ENCODE measurements around the gene UFL1. TPM values are rescaled to one million over a fixed set of nuclear protein-coding genes. Genes with fewer than 3 reads are reported as not detected.

UFL1 gene
- total and polyA plus RNA-seq, 4 experiments from 2014 or later = 18.5 to 38.5 (median 30.1) TPM

- no peak overlapping the region for H3K4me3 Mint-ChIP-seq
- intact Hi-C loops (cut with micrococcal nuclease) = no loop called here
- Histone ChIP-seq H3K27me3 (ENCODE audit: insufficient read depth, low read length) (no peaks in the 10 kb centered on the region), H3K9me3 (ENCODE audit: control insufficient read depth in 1 of 2, low read length in 2 of 2) (no peaks in the 10 kb centered on the region), H3K36me3 (ENCODE audit: insufficient read depth, low read length) (no peaks in the 10 kb centered on the region), H3K4me3 (ENCODE audit: low read length in 2 of 2) (no peak overlapping the region), H3K27ac (ENCODE audit: low read depth, low read length) (no peak overlapping the region), H3K4me1 (ENCODE audit: insufficient read depth, low read length) (no peaks in the 10 kb centered on the region)
- no peak overlapping the region for H3K27ac Mint-ChIP-seq
- peaks cover 0 to 4% (median 2%) of the 10 kb centered on the region in 4 donors for H3K4me1 Mint-ChIP-seq
- peaks cover 6 to 19% (median 10%) of the 10 kb centered on the region in 8 donors for H3K9me3 Mint-ChIP-seq
- POLR2A ChIA-PET (ENCODE audit: partially characterized antibody) = no interaction called here
- peaks cover 41 to 56% of the 10 kb centered on the region in 2 donors for H3K36me3 Mint-ChIP-seq
- CTCF ChIA-PET (ENCODE audit: partially characterized antibody) = no interaction called here
- DNase-seq = no peak
- H3K27me3 Mint-ChIP-seq = no peaks in the 10 kb centered on the region
These were observed 12.3 kb upstream of the UFL1 start for GRCh38 chr6:96509281-96509680.

- ChIA-PET CTCF (ENCODE audit: partially characterized antibody) (interaction anchor here (1.0 to 2.3 kb wide), 2 partner anchors 22 to 378 kb away, joined by 3 to 25 read pairs; no protein-coding TSS in a partner anchor), POLR2A (ENCODE audit: partially characterized antibody) (interaction anchor here (0.6 to 6.8 kb wide), 7 partner anchors 11 to 404 kb away, joined by 3 to 117 read pairs (median 4); partner anchors contain the start of gene KLHL32)
- intact Hi-C loops (cut with micrococcal nuclease) = loop anchor here (1.0 to 10.0 kb wide), 4 partner anchors 21 to 874 kb away; partner anchors contain the start of genes KLHL32 and NDUFAF4
- Histone ChIP-seq H3K27ac (ENCODE audit: low read depth, low read length) (peak overlapping the region; percentile 97), H3K4me1 (ENCODE audit: insufficient read depth, low read length) (peaks cover 36% of the 10 kb centered on the region), H3K4me3 (ENCODE audit: low read length in 2 of 2) (peak overlapping the region; percentile 77 to 79), H3K9me3 (ENCODE audit: control insufficient read depth in 1 of 2, low read length in 2 of 2) (no peaks in the 10 kb centered on the region), H3K27me3 (ENCODE audit: insufficient read depth, low read length) (no peaks in the 10 kb centered on the region), H3K36me3 (ENCODE audit: insufficient read depth, low read length) (no peaks in the 10 kb centered on the region)
- Mint-ChIP-seq H3K9me3 (peaks cover 0 to 5% (median 0%) of the 10 kb centered on the region in 8 donors), H3K27ac (peak overlapping the region; percentile 92 to 100 (median 100)), H3K27me3 (no peaks in the 10 kb centered on the region), H3K36me3 (peaks cover 4 to 27% of the 10 kb centered on the region in 2 donors), H3K4me3 (peak overlapping the region; percentile 96 to 100 (median 100)), H3K4me1 (peaks cover 14 to 37% (median 25%) of the 10 kb centered on the region in 4 donors)
- peak in 1 of 5 donors; percentile 2 for DNase-seq
These were observed 1.2 kb upstream of the UFL1 start for GRCh38 chr6:96520171-96521115.

- H3K4me1 Mint-ChIP-seq = peaks cover 14 to 39% (median 25%) of the 10 kb centered on the region in 4 donors
- peak overlapping the region; percentile 97 for H3K27ac ChIP-seq (ENCODE audit: low read depth, low read length)
- peaks cover 7 to 32% of the 10 kb centered on the region in 2 donors for H3K36me3 Mint-ChIP-seq
- no peak for DNase-seq
- peaks cover 5% of the 10 kb centered on the region for H3K36me3 ChIP-seq (ENCODE audit: insufficient read depth, low read length)
- H3K27ac Mint-ChIP-seq = peak overlapping the region; percentile 99 to 100 (median 100)
- CTCF ChIA-PET (ENCODE audit: partially characterized antibody) = interaction anchor here (2.3 kb wide), 1 partner anchor 23 kb away, joined by 25 read pairs; no protein-coding TSS in a partner anchor
- POLR2A ChIA-PET (ENCODE audit: partially characterized antibody) = interaction anchor here (0.6 to 6.8 kb wide), 9 partner anchors 8 to 403 kb away, joined by 3 to 117 read pairs (median 4); partner anchors contain the start of gene KLHL32
- peak overlapping the region; percentile 96 to 100 (median 100) for H3K4me3 Mint-ChIP-seq
- peaks cover 36% of the 10 kb centered on the region for H3K4me1 ChIP-seq (ENCODE audit: insufficient read depth, low read length)
- peaks cover 0 to 5% (median 0%) of the 10 kb centered on the region in 8 donors for H3K9me3 Mint-ChIP-seq
- no peaks in the 10 kb centered on the region for H3K27me3 Mint-ChIP-seq
- H3K27me3 ChIP-seq (ENCODE audit: insufficient read depth, low read length) = no peaks in the 10 kb centered on the region
- H3K4me3 ChIP-seq (ENCODE audit: low read length in 2 of 2) = peak overlapping the region; percentile 77 to 79
- H3K9me3 ChIP-seq (ENCODE audit: control insufficient read depth in 1 of 2, low read length in 2 of 2) = no peaks in the 10 kb centered on the region
- intact Hi-C loops (cut with micrococcal nuclease) = loop anchor here (1.0 to 10.0 kb wide), 4 partner anchors 22 to 874 kb away; partner anchors contain the start of genes KLHL32 and NDUFAF4
These were observed 331 bp upstream of the UFL1 start for GRCh38 chr6:96521306-96521643.

- CTCF ChIA-PET (ENCODE audit: partially characterized antibody) = interaction anchor here (1.0 to 2.3 kb wide), 3 partner anchors 24 to 54 kb away, joined by 3 to 25 read pairs (median 4); no protein-coding TSS in a partner anchor
- Histone ChIP-seq H3K4me3 (ENCODE audit: low read length in 2 of 2) (peak overlapping the region; percentile 7 to 77), H3K27ac (ENCODE audit: low read depth, low read length) (peak overlapping the region; percentile 97), H3K9me3 (ENCODE audit: control insufficient read depth in 1 of 2, low read length in 2 of 2) (no peaks in the 10 kb centered on the region), H3K27me3 (ENCODE audit: insufficient read depth, low read length) (no peaks in the 10 kb centered on the region), H3K4me1 (ENCODE audit: insufficient read depth, low read length) (peaks cover 36% of the 10 kb centered on the region), H3K36me3 (ENCODE audit: insufficient read depth, low read length) (peaks cover 8% of the 10 kb centered on the region)
- Mint-ChIP-seq H3K27ac (peak overlapping the region; percentile 99 to 100 (median 100)), H3K9me3 (peaks cover 0 to 5% (median 0%) of the 10 kb centered on the region in 8 donors), H3K36me3 (peaks cover 17 to 43% of the 10 kb centered on the region in 2 donors), H3K27me3 (no peaks in the 10 kb centered on the region), H3K4me3 (peak overlapping the region; percentile 96 to 100 (median 100)), H3K4me1 (peaks cover 16 to 41% (median 23%) of the 10 kb centered on the region in 4 donors)
- intact Hi-C loops (cut with micrococcal nuclease) = loop anchor here (1.0 to 10.0 kb wide), 4 partner anchors 315 to 945 kb away; partner anchors contain the start of genes GPR63, MANEA and MMS22L
- no peak for DNase-seq
- POLR2A ChIA-PET (ENCODE audit: partially characterized antibody) = interaction anchor here (0.6 to 6.8 kb wide), 9 partner anchors 9 to 946 kb away, joined by 3 to 117 read pairs (median 5); partner anchors contain the start of genes KLHL32 and MANEA
These were observed 931 bp downstream of the UFL1 start for GRCh38 chr6:96522465-96523009.

GRCh38 chr6:96528193-96528592 lies 6.6 kb downstream of the UFL1 start:
- Histone ChIP-seq H3K9me3 (ENCODE audit: control insufficient read depth in 1 of 2, low read length in 2 of 2) (no peaks in the 10 kb centered on the region), H3K27me3 (ENCODE audit: insufficient read depth, low read length) (no peaks in the 10 kb centered on the region), H3K4me3 (ENCODE audit: low read length in 2 of 2) (no peak overlapping the region), H3K36me3 (ENCODE audit: insufficient read depth, low read length) (peaks cover 60% of the 10 kb centered on the region), H3K27ac (ENCODE audit: low read depth, low read length) (no peak overlapping the region), H3K4me1 (ENCODE audit: insufficient read depth, low read length) (peaks cover 18% of the 10 kb centered on the region)
- no peak overlapping the region for H3K27ac Mint-ChIP-seq
- POLR2A ChIA-PET (ENCODE audit: partially characterized antibody) = interaction anchor here (1.5 kb wide), 1 partner anchor 29 kb away, joined by 5 read pairs; no protein-coding TSS in a partner anchor
- H3K4me1 Mint-ChIP-seq = peaks cover 14 to 45% (median 32%) of the 10 kb centered on the region in 4 donors
- H3K4me3 Mint-ChIP-seq = no peak overlapping the region
- H3K36me3 Mint-ChIP-seq = peaks cover 61 to 71% of the 10 kb centered on the region in 2 donors
- DNase-seq = no peak
- CTCF ChIA-PET (ENCODE audit: partially characterized antibody) = interaction anchor here (1.2 to 2.0 kb wide), 2 partner anchors 29 to 370 kb away, joined by 3 to 11 read pairs; partner anchors contain the start of gene NDUFAF4
- H3K9me3 Mint-ChIP-seq = no peaks in the 10 kb centered on the region
- intact Hi-C loops (cut with micrococcal nuclease) = loop anchor here (10.0 kb wide), 1 partner anchor 867 kb away; no protein-coding TSS in a partner anchor
- no peaks in the 10 kb centered on the region for H3K27me3 Mint-ChIP-seq

GRCh38 chr6:96532399-96532798 lies 10.8 kb downstream of the UFL1 start:
- Histone ChIP-seq H3K4me1 (ENCODE audit: insufficient read depth, low read length) (peaks cover 5% of the 10 kb centered on the region), H3K36me3 (ENCODE audit: insufficient read depth, low read length) (peaks cover 60% of the 10 kb centered on the region), H3K9me3 (ENCODE audit: control insufficient read depth in 1 of 2, low read length in 2 of 2) (no peaks in the 10 kb centered on the region), H3K4me3 (ENCODE audit: low read length in 2 of 2) (no peak overlapping the region), H3K27ac (ENCODE audit: low read depth, low read length) (no peak overlapping the region), H3K27me3 (ENCODE audit: insufficient read depth, low read length) (no peaks in the 10 kb centered on the region)
- no peak overlapping the region for H3K4me3 Mint-ChIP-seq
- ChIA-PET CTCF (ENCODE audit: partially characterized antibody) (no interaction called here), POLR2A (ENCODE audit: partially characterized antibody) (interaction anchor here (3.7 kb wide), 1 partner anchor 11 kb away, joined by 12 read pairs; the partner anchor contains the start of gene UFL1)
- intact Hi-C loops (cut with micrococcal nuclease) = no loop called here
- peak overlapping the region in 1 of 7 donors; percentile 27 for H3K27ac Mint-ChIP-seq
- DNase-seq = no peak
- H3K27me3 Mint-ChIP-seq = no peaks in the 10 kb centered on the region
- no peaks in the 10 kb centered on the region for H3K9me3 Mint-ChIP-seq
- peaks cover 12 to 37% (median 29%) of the 10 kb centered on the region in 4 donors for H3K4me1 Mint-ChIP-seq
- H3K36me3 Mint-ChIP-seq = peaks cover 52 to 66% of the 10 kb centered on the region in 2 donors
